GM19023 (cell line): ENCODE measurements around the gene IL34.
"Not testable (repeated sequence)": the region's sequence is repeated elsewhere in the genome, so short reads cannot be mapped to it uniquely, and the experiment has no call there.

Source experiments
- ATAC-seq: cut with Tn5 transposase; IDR thresholded peaks from one replicate; pipeline ENCODE4 v1.9.1; 2021; ENCODE audit warnings: mild to moderate bottlenecking, moderate library complexity; ENCODE audit not compliant: unreplicated experiment

IL34 gene

GRCh38 chr16:70630960-70631745, 15.2 kb upstream of the IL34 start:
- ATAC-seq = no peak

- ATAC-seq = no peak
These were observed 14.1 kb upstream of the IL34 start for GRCh38 chr16:70632273-70632672.

- ATAC-seq = not testable (repeated sequence)
These were observed 12.7 kb upstream of the IL34 start for GRCh38 chr16:70633617-70634016.

GRCh38 chr16:70634861-70635260, 11.5 kb upstream of the IL34 start:
- ATAC-seq = no peak

GRCh38 chr16:70635336-70636016, 10.9 kb upstream of the IL34 start:
- ATAC-seq = no peak

GRCh38 chr16:70638814-70639792, 7.3 kb upstream of the IL34 start:
- ATAC-seq = no peak

- ATAC-seq = no peak
These were observed 3.7 kb upstream of the IL34 start for GRCh38 chr16:70642633-70643032.

GRCh38 chr16:70643264-70643663, 3.1 kb upstream of the IL34 start:
- ATAC-seq = not testable (repeated sequence)

- no peak for ATAC-seq
These were observed 1.4 kb upstream of the IL34 start for GRCh38 chr16:70644763-70645597.

- no peak for ATAC-seq
These were observed 1.3 kb downstream of the IL34 start for GRCh38 chr16:70647441-70648359.

GRCh38 chr16:70648606-70649005, 2.2 kb downstream of the IL34 start:
- ATAC-seq = no peak

- ATAC-seq = no peak
These were observed 2.9 kb downstream of the IL34 start for GRCh38 chr16:70649300-70649699.

GRCh38 chr16:70650216-70650615, 3.9 kb downstream of the IL34 start:
- ATAC-seq = no peak

- no peak for ATAC-seq
These were observed 5.2 kb downstream of the IL34 start for GRCh38 chr16:70651524-70651923.

GRCh38 chr16:70652322-70652721, 6.0 kb downstream of the IL34 start:
- no peak for ATAC-seq

GRCh38 chr16:70653406-70653805, 7.0 kb downstream of the IL34 start:
- no peak for ATAC-seq

GRCh38 chr16:70653809-70654771, 7.7 kb downstream of the IL34 start:
- no peak for ATAC-seq

- no peak for ATAC-seq
These were observed 9.8 kb downstream of the IL34 start for GRCh38 chr16:70656065-70656711.
